Breast epithelium (tissue), 3 donors: ENCODE results near the gene CLMN.

Experiments used
- POLR2A ChIP-seq: fragments of 450-650 bp; IDR thresholded peaks from one replicate; pipeline ENCODE4 v1.6.1; 2016; ENCODE audit warnings: antibody characterized with exemption, mild to moderate bottlenecking, moderate library complexity
- TF ChIP-seq, protein P1 (sequence below), 3 donors: fragments of 450-650 bp; IDR thresholded peaks; one replicate each; pipeline ENCODE4 v1.5.1; 2016 to 2017; ENCODE audit warnings: antibody characterized with exemption in 3 of 3, mild to moderate bottlenecking in 3 of 3, moderate library complexity in 3 of 3

GRCh38 chr14:95237121-95237957 lies 82.4 kb downstream of the CLMN start:
- TF ChIP-seq, protein P1, sequence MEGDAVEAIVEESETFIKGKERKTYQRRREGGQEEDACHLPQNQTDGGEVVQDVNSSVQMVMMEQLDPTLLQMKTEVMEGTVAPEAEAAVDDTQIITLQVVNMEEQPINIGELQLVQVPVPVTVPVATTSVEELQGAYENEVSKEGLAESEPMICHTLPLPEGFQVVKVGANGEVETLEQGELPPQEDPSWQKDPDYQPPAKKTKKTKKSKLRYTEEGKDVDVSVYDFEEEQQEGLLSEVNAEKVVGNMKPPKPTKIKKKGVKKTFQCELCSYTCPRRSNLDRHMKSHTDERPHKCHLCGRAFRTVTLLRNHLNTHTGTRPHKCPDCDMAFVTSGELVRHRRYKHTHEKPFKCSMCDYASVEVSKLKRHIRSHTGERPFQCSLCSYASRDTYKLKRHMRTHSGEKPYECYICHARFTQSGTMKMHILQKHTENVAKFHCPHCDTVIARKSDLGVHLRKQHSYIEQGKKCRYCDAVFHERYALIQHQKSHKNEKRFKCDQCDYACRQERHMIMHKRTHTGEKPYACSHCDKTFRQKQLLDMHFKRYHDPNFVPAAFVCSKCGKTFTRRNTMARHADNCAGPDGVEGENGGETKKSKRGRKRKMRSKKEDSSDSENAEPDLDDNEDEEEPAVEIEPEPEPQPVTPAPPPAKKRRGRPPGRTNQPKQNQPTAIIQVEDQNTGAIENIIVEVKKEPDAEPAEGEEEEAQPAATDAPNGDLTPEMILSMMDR (IDR thresholded peaks at IDR 0.05): no peak
- no peak for TF ChIP-seq POLR2A
